HG03469 (cell line): ENCODE data around the gene PRMT9.

ENCODE experiments used
- ATAC-seq: cut with Tn5 transposase; IDR thresholded peaks from one replicate; pipeline ENCODE4 v1.9.1; 2021; ENCODE audit warnings: mild to moderate bottlenecking, moderate library complexity, moderate number of reproducible peaks; ENCODE audit not compliant: unreplicated experiment

The PRMT9 gene

GRCh38 chr4:147683717-147684700, at the start of gene PRMT9:
Gene PRMT9, minus strand, starts transcription at chr4:147684163. Its CDS starts 176 bp downstream, at chr4:147683987.
- ATAC-seq, result peak; percentile 99

GRCh38 chr4:147732518-147733235, 48.7 kb upstream of the PRMT9 start:
- ATAC-seq, result no peak

GRCh38 chr4:147731580-147732517, 47.9 kb upstream of the PRMT9 start, which contains the start of gene ARHGAP10:
Gene ARHGAP10, plus strand, starts transcription at chr4:147732088. Its CDS starts 214 bp downstream, at chr4:147732302.
- ATAC-seq, result peak; percentile 32

GRCh38 chr4:147730333-147730732, 46.4 kb upstream of the PRMT9 start:
- no peak for ATAC-seq

GRCh38 chr4:147727476-147728028, 43.6 kb upstream of the PRMT9 start:
- ATAC-seq, result no peak

- no peak for ATAC-seq
Observed at GRCh38 chr4:147725673-147726072, 41.7 kb upstream of the PRMT9 start.

GRCh38 chr4:147724468-147725201, 40.7 kb upstream of the PRMT9 start:
- ATAC-seq, result no peak

- ATAC-seq, result no peak
Observed at GRCh38 chr4:147723326-147723725, 39.4 kb upstream of the PRMT9 start.

- ATAC-seq, result peak; percentile 69
Observed at GRCh38 chr4:147717878-147718277, 33.9 kb upstream of the PRMT9 start.

GRCh38 chr4:147714575-147715401, 30.8 kb upstream of the PRMT9 start:
- ATAC-seq, result no peak

GRCh38 chr4:147709999-147710398, 26.0 kb upstream of the PRMT9 start:
- ATAC-seq, result no peak

- peak; percentile 69 for ATAC-seq
Observed at GRCh38 chr4:147707892-147708672, 24.1 kb upstream of the PRMT9 start.

- no peak for ATAC-seq
Observed at GRCh38 chr4:147704846-147705245, 20.9 kb upstream of the PRMT9 start.

- ATAC-seq, result no peak
Observed at GRCh38 chr4:147696866-147697265, 12.9 kb upstream of the PRMT9 start.

GRCh38 chr4:147693218-147693617, 9.3 kb upstream of the PRMT9 start:
- no peak for ATAC-seq

- ATAC-seq, result no peak
Observed at GRCh38 chr4:147691820-147692219, 7.9 kb upstream of the PRMT9 start.

- ATAC-seq, result no peak
Observed at GRCh38 chr4:147689067-147689466, 5.1 kb upstream of the PRMT9 start.

GRCh38 chr4:147683188-147683591, 773 bp downstream of the PRMT9 start:
- ATAC-seq, result no peak
